ENCODE results near the gene POMGNT1.
A peak's percentile ranks its signal among the peaks of the same experiment; 100 is the strongest.
"Not testable (repeated sequence)": the region's sequence is repeated elsewhere in the genome, so short reads cannot be mapped to it uniquely, and the experiment has no call there.

The POMGNT1 gene

DNA sequence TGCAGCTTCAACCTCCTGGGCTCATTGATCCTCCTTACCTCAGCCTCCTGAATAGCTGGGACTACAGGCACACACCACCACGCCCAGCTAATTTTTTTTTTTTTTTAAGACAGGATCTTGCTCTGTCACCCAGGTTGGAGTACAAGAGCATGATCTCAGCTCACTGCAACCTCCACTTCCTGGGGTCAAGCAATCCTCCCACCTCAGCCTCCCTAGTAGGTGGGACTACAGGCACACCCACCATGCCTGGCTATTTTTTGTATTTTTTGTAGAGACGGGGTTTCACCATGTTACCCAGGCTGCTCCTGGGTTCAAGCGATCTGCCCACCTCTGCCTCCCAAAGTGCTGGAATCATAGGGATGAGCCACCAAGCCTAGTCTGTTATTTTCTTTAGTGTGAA is 45.6 kb upstream of the POMGNT1 start:
- CTCF ChIA-PET = interaction anchor here (0.6 to 2.2 kb wide), 3 partner anchors 10 to 91 kb away, joined by 3 to 15 read pairs (median 7); no protein-coding TSS in a partner anchor
- H3K27ac ChIP-seq (ENCODE audit: extremely low read depth, low read depth, low read length) = not testable (repeated sequence)

GRCh38 chr1:46242918-46243317 is 44.7 kb upstream of the POMGNT1 start:
- Histone ChIP-seq H3K4me3 (ENCODE audit: low read depth, low read length) (no peak overlapping the region), H3K36me3 (ENCODE audit: control insufficient read depth in 2 of 2, insufficient read depth in 1 of 2, low read length in 2 of 2) (no peaks in the 10 kb centered on the region), H3K27ac (ENCODE audit: extremely low read depth, low read depth, low read length) (no peak overlapping the region), H3K9me3 (ENCODE audit: control insufficient read depth, insufficient read depth, low read depth, low read length) (no peaks in the 10 kb centered on the region), H3K4me1 (ENCODE audit: control insufficient read depth, insufficient read depth, low read length) (no peaks in the 10 kb centered on the region)
- TF ChIP-seq ZNF121 (tag by site-specific recombination; IDR thresholded peaks at IDR 0.05) (0 out of 2 replicates have a peak, but pooled peaks have one; percentile 10), ZNF311 (tag by site-specific recombination; IDR thresholded peaks at IDR 0.05; ENCODE audit: borderline replicate concordance) (no peak), ZBTB21 (tag by site-specific recombination; IDR thresholded peaks at IDR 0.05) (no peak)
- TF ChIP-seq, protein P1, sequence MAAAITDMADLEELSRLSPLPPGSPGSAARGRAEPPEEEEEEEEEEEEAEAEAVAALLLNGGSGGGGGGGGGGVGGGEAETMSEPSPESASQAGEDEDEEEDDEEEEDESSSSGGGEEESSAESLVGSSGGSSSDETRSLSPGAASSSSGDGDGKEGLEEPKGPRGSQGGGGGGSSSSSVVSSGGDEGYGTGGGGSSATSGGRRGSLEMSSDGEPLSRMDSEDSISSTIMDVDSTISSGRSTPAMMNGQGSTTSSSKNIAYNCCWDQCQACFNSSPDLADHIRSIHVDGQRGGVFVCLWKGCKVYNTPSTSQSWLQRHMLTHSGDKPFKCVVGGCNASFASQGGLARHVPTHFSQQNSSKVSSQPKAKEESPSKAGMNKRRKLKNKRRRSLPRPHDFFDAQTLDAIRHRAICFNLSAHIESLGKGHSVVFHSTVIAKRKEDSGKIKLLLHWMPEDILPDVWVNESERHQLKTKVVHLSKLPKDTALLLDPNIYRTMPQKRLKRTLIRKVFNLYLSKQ (tag by site-specific recombination; IDR thresholded peaks at IDR 0.05; ENCODE audit: borderline replicate concordance) = no peak
- POLR2A ChIA-PET = no interaction called here
- CTCF ChIA-PET = no interaction called here

More for the DNA sequence above, 45.6 kb upstream of the POMGNT1 start:
- not testable (repeated sequence) for H3K36me3 ChIP-seq (ENCODE audit: control insufficient read depth in 2 of 2, insufficient read depth in 1 of 2, low read length in 2 of 2); H3K4me1 ChIP-seq (ENCODE audit: control insufficient read depth, insufficient read depth, low read length); H3K9me3 ChIP-seq (ENCODE audit: control insufficient read depth, insufficient read depth, low read depth, low read length); H3K4me3 ChIP-seq (ENCODE audit: low read depth, low read length)
- TF ChIP-seq EGR2 (tag by site-specific recombination; IDR thresholded peaks at IDR 0.05; ENCODE audit: low read depth) = peak; percentile 58; the same call in 1 of the 2 replicates
- peak; percentile 57 for TF ChIP-seq ZFHX2 (tag by site-specific recombination; conservative IDR thresholded peaks at IDR 0.05)
- POLR2A ChIA-PET = interaction anchor here (0.6 kb wide), 2 partner anchors 129 to 717 kb away, joined by 3 read pairs; no protein-coding TSS in a partner anchor

- H3K36me3 ChIP-seq (ENCODE audit: control insufficient read depth in 2 of 2, insufficient read depth in 1 of 2, low read length in 2 of 2); H3K4me1 ChIP-seq (ENCODE audit: control insufficient read depth, insufficient read depth, low read length); H3K4me3 ChIP-seq (ENCODE audit: low read depth, low read length); H3K27ac ChIP-seq (ENCODE audit: extremely low read depth, low read depth, low read length); CTCF ChIA-PET; H3K9me3 ChIP-seq (ENCODE audit: control insufficient read depth, insufficient read depth, low read depth, low read length); POLR2A ChIA-PET: not testable (repeated sequence)
Measured at GRCh38 chr1:46241733-46242132, 43.5 kb upstream of the POMGNT1 start.

DNA sequence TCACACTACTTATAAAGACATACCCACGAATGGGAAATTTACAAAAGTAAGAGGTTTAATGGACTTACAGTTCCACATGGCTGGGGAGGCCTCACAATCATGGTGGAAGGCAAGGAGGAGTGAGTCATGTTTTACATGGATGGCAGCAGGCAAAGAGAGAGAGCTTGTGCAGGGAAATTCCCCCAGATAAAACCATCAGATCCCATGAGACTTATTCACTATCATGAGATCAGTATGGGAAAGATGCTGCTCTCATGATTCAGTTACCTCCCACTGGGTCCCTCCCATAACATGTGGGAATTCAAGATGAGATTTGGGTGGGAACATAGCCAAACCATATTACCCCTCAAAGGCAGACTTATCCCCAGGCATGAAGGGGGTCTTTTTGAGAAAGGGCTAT is 40.6 kb upstream of the POMGNT1 start:
- TF ChIP-seq RBAK (tag by site-specific recombination; IDR thresholded peaks at IDR 0.05) (0 out of 2 replicates have a peak, but pooled peaks have one; percentile 23), ZNF280D (tag by site-specific recombination; IDR thresholded peaks at IDR 0.05) (peak; percentile 30; the same call in 1 of the 2 replicates), ZNF248 (tag by site-specific recombination; IDR thresholded peaks at IDR 0.05) (0 out of 2 replicates have a peak, but pooled peaks have one; percentile 19), SETDB1 (IDR thresholded peaks at IDR 0.05; ENCODE audit: insufficient read length, low read length) (peak; percentile 74)
- CTCF ChIA-PET = interaction anchor here (1.8 kb wide), 1 partner anchor 15 kb away, joined by 10 read pairs; no protein-coding TSS in a partner anchor
- H3K4me1 ChIP-seq (ENCODE audit: control insufficient read depth, insufficient read depth, low read length); POLR2A ChIA-PET; H3K27ac ChIP-seq (ENCODE audit: extremely low read depth, low read depth, low read length); H3K4me3 ChIP-seq (ENCODE audit: low read depth, low read length); H3K36me3 ChIP-seq (ENCODE audit: control insufficient read depth in 2 of 2, insufficient read depth in 1 of 2, low read length in 2 of 2); H3K9me3 ChIP-seq (ENCODE audit: control insufficient read depth, insufficient read depth, low read depth, low read length): not testable (repeated sequence)

DNA sequence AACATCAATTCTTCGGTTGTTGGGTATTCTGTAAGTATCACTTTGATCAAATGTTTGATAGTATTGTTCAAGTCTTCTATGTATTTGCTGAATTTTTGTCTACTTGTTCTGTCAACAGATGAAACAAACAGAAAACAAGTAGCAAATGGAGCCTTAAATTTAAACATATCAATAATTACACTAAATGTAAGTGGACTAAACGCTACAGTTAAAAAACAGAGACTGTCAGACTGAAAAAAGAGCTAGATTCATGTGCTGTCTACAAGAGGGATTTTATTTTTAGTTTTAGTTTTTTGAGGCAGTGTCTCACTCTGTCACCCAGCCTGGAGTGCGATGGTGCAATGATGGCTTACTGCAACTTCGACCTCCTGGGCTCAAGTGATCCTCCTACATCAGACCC is 38.6 kb upstream of the POMGNT1 start:
- ChIA-PET CTCF (no interaction called here), POLR2A (no interaction called here)
- Histone ChIP-seq H3K9me3 (ENCODE audit: control insufficient read depth, insufficient read depth, low read depth, low read length) (no peaks in the 10 kb centered on the region), H3K4me1 (ENCODE audit: control insufficient read depth, insufficient read depth, low read length) (no peaks in the 10 kb centered on the region), H3K27ac (ENCODE audit: extremely low read depth, low read depth, low read length) (no peak overlapping the region), H3K36me3 (ENCODE audit: control insufficient read depth in 2 of 2, insufficient read depth in 1 of 2, low read length in 2 of 2) (no peaks in the 10 kb centered on the region; a peak in 1 of 3 replicates), H3K4me3 (ENCODE audit: low read depth, low read length) (no peak overlapping the region)
- TF ChIP-seq SETDB1 (IDR thresholded peaks at IDR 0.05; ENCODE audit: insufficient read length, low read length) = peak; percentile 85
- TF ChIP-seq ZNF433 (tag by site-specific recombination; IDR thresholded peaks at IDR 0.05; ENCODE audit: low read depth) = no peak
- TF ChIP-seq HOXC10 (CRISPR knock-in tag; IDR thresholded peaks at IDR 0.05) = no peak
- TF ChIP-seq ZNF555 (tag by site-specific recombination; conservative IDR thresholded peaks at IDR 0.05) = no peak
- TF ChIP-seq PRDM10 (tag by site-specific recombination; IDR thresholded peaks at IDR 0.05) = no peak
